Breast epithelium (tissue), 3 donors: ENCODE results near the gene KRT8.
"Not testable (repeated sequence)": the region's sequence is repeated elsewhere in the genome, so short reads cannot be mapped to it uniquely, and the experiment has no call there.

Experiments used
- CTCF ChIP-seq, 3 donors: fragments of 450-650 bp; IDR thresholded peaks; one replicate each; pipeline ENCODE4 v1.5.1; 2016 to 2017; ENCODE audit warnings: antibody characterized with exemption in 3 of 3, mild to moderate bottlenecking in 3 of 3, moderate library complexity in 3 of 3
- POLR2A ChIP-seq: fragments of 450-650 bp; IDR thresholded peaks from one replicate; pipeline ENCODE4 v1.6.1; 2016; ENCODE audit warnings: antibody characterized with exemption, mild to moderate bottlenecking, moderate library complexity
- POLR2AphosphoS5 ChIP-seq, 3 donors: sonication (generic); formaldehyde crosslinking; IDR thresholded peaks; one replicate each; pipeline ENCODE4 v1.6.1; 2017; ENCODE audit warnings: antibody characterized with exemption in 3 of 3

GRCh38 chr12:52856077-52856476, 48.8 kb downstream of the KRT8 start:
- TF ChIP-seq POLR2AphosphoS5 (IDR thresholded peaks at IDR 0.05); CTCF (IDR thresholded peaks at IDR 0.05); POLR2A: not testable (repeated sequence)
